Ovary (tissue), 9 donors: Measurements from ENCODE around the gene ETV6. TPM values are rescaled to one million over a fixed set of nuclear protein-coding genes. Genes with fewer than 3 reads are reported as not detected.

Experiments
- DNase-seq, 5 donors: peaks; one replicate each; pipeline ENCODE4 v3.0.0-alpha.2; 2019 to 2020
- H3K27ac ChIP-seq, 2 donors: fragments of 200-600 bp; one replicate each; pipeline versions ENCODE4 v1.5.1 to v1.8.0; 2019 to 2022
- H3K27me3 ChIP-seq: fragments of 200-600 bp; one replicate; pipeline ENCODE4 v1.8.0; 2022
- H3K36me3 ChIP-seq: fragments of 200-600 bp; sonication (generic); one replicate; pipeline ENCODE4 v1.5.1; 2019
- H3K4me1 ChIP-seq: one replicate; pipeline ENCODE4 v1.8.1; 2013; ENCODE audit warnings: mild to moderate bottlenecking, moderate library complexity; ENCODE audit not compliant: insufficient read depth
- H3K4me3 ChIP-seq: fragments of 200-600 bp; sonication (generic); one replicate; pipeline ENCODE4 v1.5.1; 2017
- H3K9me3 ChIP-seq, 2 donors: fragments of 200-600 bp in 1 of 2; sonication (generic) in 1 of 2; one replicate each; pipeline versions ENCODE4 v1.5.1 to v1.8.1; 2013 to 2019; ENCODE audit warnings: mild to moderate bottlenecking in 1 of 2, moderate library complexity in 1 of 2
- EP300 ChIP-seq: sonication (generic); formaldehyde crosslinking; IDR thresholded peaks from one replicate; pipeline ENCODE4 v1.6.1; 2017; ENCODE audit warnings: antibody characterized with exemption
- POLR2A ChIP-seq: fragments of 450-650 bp; IDR thresholded peaks from one replicate; pipeline ENCODE4 v1.6.1; 2017; ENCODE audit warnings: antibody characterized with exemption, mild to moderate bottlenecking, moderate library complexity
- WGBS, 3 donors: extraction: QIAGEN DNeasy Blood & Tissue Kit in 1 of 3; methylation state at CpG; one replicate each; pipeline versions ENCODE4 v1.1.5 to v1.1.7; 2013 to 2017; 5-methylcytosine and 5-hydroxymethylcytosine counted together
- intact Hi-C, 4 donors: fragments of 100-400 bp; cut with DNase I; formaldehyde crosslinking; loops; one replicate each; pipeline versions ENCODE4 v1.11.0 to v1.15.1; 2022 to 2023
- polyA plus RNA-seq, 2 donors: library from polyadenylated mRNA; stranded (reverse); fragments of 200-250 nt in 1 of 2; fragments of 350-450 nt in 1 of 2; fragmentation: Illumina TruSeq in 1 of 2; extraction: RNeasy Lipid Tissue Mini Kit (QIAGEN cat#74804) in 1 of 2; gene quantifications; one replicate each; pipeline ENCODE4 v1.2.3, GENCODE V29; 2013 to 2014
- total RNA-seq, 7 donors: library from RNA; depleted of rRNA in 2 of 7; stranded (reverse); fragments of >200 nt in 2 of 7; fragmentation: NEBNext Ultra II Directional in 3 of 7; extraction: Animal tissue kit (Norgen Biotek cat#: 25700) in 3 of 7; gene quantifications; one replicate each; pipeline versions ENCODE4 v1.1.0 to v1.2.4, GENCODE V29; 2016 to 2023
- TF ChIP-seq, protein P1 (sequence below), 3 donors: fragments of 450-650 bp in 2 of 3; fragments of 200-600 bp in 1 of 3; IDR thresholded peaks; one replicate each; pipeline versions ENCODE4 v1.5.1 to v1.8.0; 2016 to 2022; ENCODE audit warnings: antibody characterized with exemption in 3 of 3, mild to moderate bottlenecking in 1 of 3
- donor health status: DM: no; HTN: no; CAD: no; lungs with moderate emphysema.
- donor health status: DM: no; HTN: no; CAD: no.
- donor health status: Bipolar disorder and iron deficiency.
- donor health status: DM: yes; HTN: yes; CAD: no.
- donor health status: DM: no; HTN: no; CAD: no.
- donor health status: DM: yes; HTN: yes; CAD: no.

The ETV6 gene
- total and polyA plus RNA-seq, 9 donors = 4.4 to 34.6 (median 18.3) TPM

DNA sequence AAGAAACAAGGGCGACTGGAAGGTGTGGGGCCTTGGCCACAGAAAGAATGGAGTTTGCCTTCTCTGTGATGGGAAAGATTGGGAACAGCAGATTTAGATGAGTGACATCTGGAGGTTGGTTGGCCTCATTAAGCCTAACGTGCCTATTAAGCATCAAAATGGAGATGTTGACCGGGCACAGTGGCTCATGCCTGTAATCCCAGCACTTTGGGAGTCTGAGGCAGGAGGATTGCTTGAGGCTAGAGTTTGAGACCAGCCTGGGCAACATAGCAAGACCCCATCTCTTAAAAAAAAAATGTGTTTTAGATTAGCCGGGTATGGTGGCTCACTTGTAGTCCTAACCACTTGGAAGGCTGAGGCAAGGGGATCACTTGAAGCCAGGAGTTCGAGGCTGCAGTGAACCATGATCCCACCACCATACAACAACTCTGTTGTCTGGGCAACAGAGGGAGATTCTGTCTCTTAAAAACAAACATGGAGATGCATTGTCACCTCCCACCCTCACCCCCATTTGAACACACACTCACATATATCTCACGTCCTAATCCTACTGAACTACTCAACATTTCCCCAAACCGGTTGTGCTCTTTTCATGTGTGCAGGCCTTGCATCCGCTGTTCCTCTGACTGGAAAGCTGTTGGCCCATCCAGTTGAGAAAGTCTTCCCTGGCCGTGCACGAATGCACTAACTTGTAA is 172.1 kb downstream of the ETV6 start:
- no peaks in the 10 kb centered on the region for H3K27me3 ChIP-seq
- intact Hi-C loops = no loop called here
- 93 to 94% (median 94%) methylated on average over 10 of the region's 10 CpGs for WGBS, 3 donors
- H3K4me3 ChIP-seq = no peak overlapping the region
- no peak overlapping the region for H3K27ac ChIP-seq
- no peaks in the 10 kb centered on the region for H3K36me3 ChIP-seq
- H3K4me1 ChIP-seq = peaks cover 3% of the 10 kb centered on the region
- no peaks in the 10 kb centered on the region for H3K9me3 ChIP-seq
- DNase-seq = no peak
- TF ChIP-seq EP300 (no peak), POLR2A (no peak)
- TF ChIP-seq, protein P1, sequence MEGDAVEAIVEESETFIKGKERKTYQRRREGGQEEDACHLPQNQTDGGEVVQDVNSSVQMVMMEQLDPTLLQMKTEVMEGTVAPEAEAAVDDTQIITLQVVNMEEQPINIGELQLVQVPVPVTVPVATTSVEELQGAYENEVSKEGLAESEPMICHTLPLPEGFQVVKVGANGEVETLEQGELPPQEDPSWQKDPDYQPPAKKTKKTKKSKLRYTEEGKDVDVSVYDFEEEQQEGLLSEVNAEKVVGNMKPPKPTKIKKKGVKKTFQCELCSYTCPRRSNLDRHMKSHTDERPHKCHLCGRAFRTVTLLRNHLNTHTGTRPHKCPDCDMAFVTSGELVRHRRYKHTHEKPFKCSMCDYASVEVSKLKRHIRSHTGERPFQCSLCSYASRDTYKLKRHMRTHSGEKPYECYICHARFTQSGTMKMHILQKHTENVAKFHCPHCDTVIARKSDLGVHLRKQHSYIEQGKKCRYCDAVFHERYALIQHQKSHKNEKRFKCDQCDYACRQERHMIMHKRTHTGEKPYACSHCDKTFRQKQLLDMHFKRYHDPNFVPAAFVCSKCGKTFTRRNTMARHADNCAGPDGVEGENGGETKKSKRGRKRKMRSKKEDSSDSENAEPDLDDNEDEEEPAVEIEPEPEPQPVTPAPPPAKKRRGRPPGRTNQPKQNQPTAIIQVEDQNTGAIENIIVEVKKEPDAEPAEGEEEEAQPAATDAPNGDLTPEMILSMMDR (IDR thresholded peaks at IDR 0.05) = no peak

DNA sequence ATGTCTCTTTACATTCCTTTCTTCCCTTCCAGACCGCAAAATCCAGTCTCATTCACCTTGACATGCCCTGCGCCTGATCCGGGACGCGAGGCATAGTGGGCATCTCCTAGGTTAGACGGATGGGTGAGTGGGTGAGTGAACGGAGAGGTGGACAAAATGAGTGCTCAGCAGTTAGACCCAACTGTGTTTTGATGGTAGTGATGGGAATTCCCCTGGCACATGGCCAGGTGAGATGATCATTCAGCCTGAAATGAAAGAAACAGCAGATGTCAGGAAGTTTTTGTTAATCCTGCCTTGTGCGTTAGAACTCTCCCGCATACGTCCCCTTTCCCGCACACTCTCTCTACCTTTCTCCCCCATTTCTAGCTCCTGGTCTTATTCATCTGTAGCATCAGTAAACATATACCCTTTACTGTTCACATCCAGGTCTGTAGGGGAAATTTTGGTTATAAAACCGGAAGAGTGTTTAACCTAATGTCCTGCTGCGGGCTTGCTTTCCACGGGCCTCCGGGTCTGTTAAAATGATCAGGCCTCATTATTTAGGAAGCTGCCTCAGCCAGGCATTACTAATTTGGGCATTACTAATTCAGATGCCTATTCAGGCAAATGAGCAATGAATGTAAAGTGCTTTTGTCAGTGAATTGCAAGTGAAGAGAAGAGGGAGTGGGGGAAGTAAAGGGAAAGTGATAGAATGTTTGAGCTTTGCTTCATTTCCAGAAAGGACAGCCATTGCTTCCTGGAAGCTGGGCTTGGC is 172.8 kb downstream of the ETV6 start:
- Histone ChIP-seq H3K9me3 (no peaks in the 10 kb centered on the region), H3K36me3 (no peaks in the 10 kb centered on the region), H3K27me3 (no peaks in the 10 kb centered on the region), H3K4me1 (peaks cover 4% of the 10 kb centered on the region), H3K4me3 (no peak overlapping the region), H3K27ac (no peak overlapping the region)
- WGBS, 3 donors = 72 to 78% (median 76%) methylated on average over 15 of the region's 15 CpGs
- TF ChIP-seq EP300 = no peak
- TF ChIP-seq, protein P1 (IDR thresholded peaks at IDR 0.05) = no peak
- no peak for TF ChIP-seq POLR2A
- intact Hi-C loops = no loop called here
- no peak for DNase-seq

DNA sequence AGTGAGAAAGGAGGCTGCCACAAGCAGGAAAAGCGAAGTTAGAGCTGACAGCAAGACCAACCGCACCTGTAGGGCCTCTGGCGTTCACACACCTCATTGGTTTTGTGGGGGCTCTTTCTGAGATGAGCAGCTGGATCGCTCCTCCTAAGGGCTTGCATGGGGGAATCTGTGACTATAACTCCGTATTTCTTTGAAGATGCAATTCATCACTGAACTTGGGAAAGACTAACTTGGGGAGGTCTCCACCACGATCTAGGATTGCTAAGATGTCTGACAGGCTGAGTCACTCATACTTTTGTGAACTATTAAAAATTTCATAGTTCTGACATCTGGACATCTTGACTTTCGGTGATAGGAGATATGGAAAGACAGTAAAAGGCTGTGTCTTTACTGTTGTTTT is 173.6 kb downstream of the ETV6 start:
- TF ChIP-seq EP300 = no peak
- TF ChIP-seq, protein P1 (IDR thresholded peaks at IDR 0.05) = no peak
- no peak for TF ChIP-seq POLR2A
- Histone ChIP-seq H3K9me3 (no peaks in the 10 kb centered on the region), H3K4me1 (peaks cover 6% of the 10 kb centered on the region), H3K27me3 (no peaks in the 10 kb centered on the region), H3K27ac (no peak overlapping the region), H3K36me3 (no peaks in the 10 kb centered on the region), H3K4me3 (no peak overlapping the region)
- intact Hi-C loops = no loop called here
- no peak for DNase-seq
- WGBS, 3 donors = 87 to 92% (median 87%) methylated on average over 7 of the region's 7 CpGs

DNA sequence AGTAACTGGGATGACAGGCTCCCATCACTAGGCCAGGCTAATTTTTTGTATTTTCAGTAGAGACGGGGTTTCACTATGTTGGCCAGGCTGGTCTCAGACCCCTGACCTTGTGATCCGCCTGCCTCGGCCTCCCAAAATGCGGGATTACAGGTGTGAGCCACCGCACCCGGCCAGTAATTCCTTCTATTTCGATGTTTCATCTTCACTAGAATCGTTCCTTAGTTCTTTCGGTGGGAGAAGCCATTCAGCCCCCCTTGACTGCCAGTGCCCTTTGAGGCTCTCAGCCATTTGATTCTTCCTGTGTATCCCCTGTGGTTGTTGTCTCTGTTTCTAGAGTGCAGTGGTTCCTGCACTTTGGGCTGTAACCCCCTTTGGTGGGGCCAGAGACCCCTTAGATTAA is 174.1 kb downstream of the ETV6 start:
- peaks cover 6% of the 10 kb centered on the region for H3K4me1 ChIP-seq
- TF ChIP-seq POLR2A (no peak), EP300 (no peak)
- TF ChIP-seq, protein P1 (IDR thresholded peaks at IDR 0.05) = no peak
- H3K9me3 ChIP-seq = no peaks in the 10 kb centered on the region
- H3K36me3 ChIP-seq = no peaks in the 10 kb centered on the region
- H3K4me3 ChIP-seq = no peak overlapping the region
- WGBS, 3 donors = 97 to 98% (median 98%) methylated on average over 9 of the region's 9 CpGs
- intact Hi-C loops = no loop called here
- H3K27me3 ChIP-seq = no peaks in the 10 kb centered on the region
- DNase-seq = no peak
- H3K27ac ChIP-seq = no peak overlapping the region
